NT2/D1 (cell line): ENCODE data around the gene HOTAIR.
A peak's percentile ranks its signal among the peaks of the same experiment; 100 is the strongest.

Source experiments
- DNase-seq: peaks from one replicate; pipeline ENCODE4 v3.0.0-alpha.2; 2011; ENCODE audit warnings: low read depth, low spot score
- H3K27me3 ChIP-seq: 2 replicates; pipeline ENCODE4 v1.6.0; 2011; ENCODE audit warnings: mild to moderate bottlenecking; ENCODE audit not compliant: insufficient read length, insufficient read depth
- H3K36me3 ChIP-seq: 2 replicates; pipeline ENCODE4 v1.6.1; 2011; ENCODE audit warnings: mild to moderate bottlenecking, low read length, mixed read lengths; ENCODE audit not compliant: insufficient read depth, insufficient read length
- H3K4me1 ChIP-seq: 2 replicates; pipeline ENCODE4 v1.5.1; 2011; ENCODE audit not compliant: insufficient read depth, insufficient read length
- H3K4me3 ChIP-seq: 2 replicates; pipeline ENCODE4 v1.5.1; 2011; ENCODE audit warnings: low read depth; ENCODE audit not compliant: insufficient read length
- H3K9ac ChIP-seq: 2 replicates; pipeline ENCODE4 v1.6.0; 2011; ENCODE audit warnings: low read depth; ENCODE audit not compliant: insufficient read length
- H3K9me3 ChIP-seq: 2 replicates; pipeline ENCODE4 v1.5.1; 2011; ENCODE audit warnings: mild to moderate bottlenecking, low read length; ENCODE audit not compliant: insufficient read depth
- SUZ12 ChIP-seq: IDR thresholded peaks from 2 replicates; pipeline ENCODE4 v1.6.1; 2011; ENCODE audit not compliant: insufficient read length, insufficient read depth; ENCODE audit errors: extremely low read depth
- YY1 ChIP-seq: IDR thresholded peaks from 2 replicates; pipeline ENCODE4 v1.6.1; 2011; ENCODE audit not compliant: insufficient read length, insufficient read depth
- ZNF274 ChIP-seq: IDR thresholded peaks from 2 replicates; pipeline ENCODE4 v1.6.1; 2011; ENCODE audit warnings: mild to moderate bottlenecking, low read depth, low read length

HOTAIR gene

GRCh38 chr12:53966085-53966384 is 8.7 kb downstream of the HOTAIR start:
- no peak for TF ChIP-seq ZNF274
- TF ChIP-seq SUZ12: no peak
- TF ChIP-seq YY1: no peak
- H3K4me1 ChIP-seq: no peaks in the 10 kb centered on the region
- H3K4me3 ChIP-seq: no peak overlapping the region
- no peak overlapping the region for H3K9ac ChIP-seq
- no peaks in the 10 kb centered on the region for H3K9me3 ChIP-seq
- H3K36me3 ChIP-seq: no peaks in the 10 kb centered on the region
- DNase-seq: peak; percentile 44
- peaks cover 100% of the 10 kb centered on the region for H3K27me3 ChIP-seq

GRCh38 chr12:53965281-53966084 is 9.3 kb downstream of the HOTAIR start:
- Histone ChIP-seq H3K9me3 (no peaks in the 10 kb centered on the region), H3K27me3 (peaks cover 100% of the 10 kb centered on the region), H3K36me3 (no peaks in the 10 kb centered on the region), H3K4me3 (no peak overlapping the region), H3K9ac (no peak overlapping the region), H3K4me1 (no peaks in the 10 kb centered on the region)
- DNase-seq: no peak
- no peak for TF ChIP-seq ZNF274
- TF ChIP-seq SUZ12: peak; percentile 43
- TF ChIP-seq YY1: no peak

GRCh38 chr12:53964315-53964713 is 10.4 kb downstream of the HOTAIR start:
- H3K4me1 ChIP-seq: no peaks in the 10 kb centered on the region
- TF ChIP-seq ZNF274: no peak
- no peak overlapping the region for H3K9ac ChIP-seq
- H3K27me3 ChIP-seq: peaks cover 100% of the 10 kb centered on the region
- no peaks in the 10 kb centered on the region for H3K9me3 ChIP-seq
- no peak overlapping the region for H3K4me3 ChIP-seq
- H3K36me3 ChIP-seq: no peaks in the 10 kb centered on the region
- no peak for DNase-seq

GRCh38 chr12:53963434-53964314 is 11.1 kb downstream of the HOTAIR start:
- Histone ChIP-seq H3K9ac (no peak overlapping the region), H3K36me3 (no peaks in the 10 kb centered on the region), H3K27me3 (peaks cover 100% of the 10 kb centered on the region), H3K9me3 (no peaks in the 10 kb centered on the region), H3K4me3 (no peak overlapping the region), H3K4me1 (no peaks in the 10 kb centered on the region)
- no peak for TF ChIP-seq YY1
- TF ChIP-seq ZNF274: no peak
- TF ChIP-seq SUZ12: peak; percentile 5
- no peak for DNase-seq

GRCh38 chr12:53963005-53963404 is 11.7 kb downstream of the HOTAIR start:
- no peak for TF ChIP-seq ZNF274
- peak; percentile 21 for TF ChIP-seq SUZ12
- no peak for DNase-seq
- Histone ChIP-seq H3K9me3 (no peaks in the 10 kb centered on the region), H3K36me3 (no peaks in the 10 kb centered on the region), H3K27me3 (peaks cover 100% of the 10 kb centered on the region), H3K4me1 (no peaks in the 10 kb centered on the region), H3K4me3 (no peak overlapping the region), H3K9ac (no peak overlapping the region)

GRCh38 chr12:53961025-53961761 is 13.6 kb downstream of the HOTAIR start:
- Histone ChIP-seq H3K36me3 (no peaks in the 10 kb centered on the region), H3K9me3 (no peaks in the 10 kb centered on the region), H3K9ac (peak overlapping the region; percentile 43), H3K4me3 (peak overlapping the region; percentile 17), H3K27me3 (peaks cover 100% of the 10 kb centered on the region), H3K4me1 (no peaks in the 10 kb centered on the region)
- DNase-seq: no peak
- TF ChIP-seq ZNF274 (no peak), YY1 (no peak), SUZ12 (peak; percentile 99)
